Effector CD4-positive, alpha-beta T cell (primary cell): Measurements from ENCODE around the gene FOXJ3.
"Not testable (repeated sequence)": the region's sequence is repeated elsewhere in the genome, so short reads cannot be mapped to it uniquely, and the experiment has no call there.

Experiments
- DNase-seq: peaks from one replicate; pipeline ENCODE4 v3.0.0-alpha.2; 2020

FOXJ3 gene

GRCh38 chr1:42240966-42241755 lies 93.9 kb downstream of the FOXJ3 start:
- DNase-seq, result no peak

GRCh38 chr1:42239555-42239954 lies 95.5 kb downstream of the FOXJ3 start:
- DNase-seq, result no peak

- no peak for DNase-seq
These were observed 96.0 kb downstream of the FOXJ3 start for GRCh38 chr1:42239041-42239440.

GRCh38 chr1:42231253-42231652 lies 103.8 kb downstream of the FOXJ3 start:
- no peak for DNase-seq

GRCh38 chr1:42228938-42229337 lies 106.1 kb downstream of the FOXJ3 start:
- no peak for DNase-seq

- no peak for DNase-seq
These were observed 112.0 kb downstream of the FOXJ3 start for GRCh38 chr1:42223036-42223435.

GRCh38 chr1:42221952-42222606 lies 113.0 kb downstream of the FOXJ3 start:
- no peak for DNase-seq

- DNase-seq, result no peak
These were observed 113.6 kb downstream of the FOXJ3 start for GRCh38 chr1:42221456-42221855.

GRCh38 chr1:42219627-42220026 lies 115.4 kb downstream of the FOXJ3 start:
- no peak for DNase-seq

- no peak for DNase-seq
These were observed 120.6 kb downstream of the FOXJ3 start for GRCh38 chr1:42214447-42214871.

GRCh38 chr1:42211224-42211623 lies 123.8 kb downstream of the FOXJ3 start:
- DNase-seq, result no peak

- DNase-seq, result no peak
These were observed 124.5 kb downstream of the FOXJ3 start for GRCh38 chr1:42210421-42211133.

- no peak for DNase-seq
These were observed 125.3 kb downstream of the FOXJ3 start for GRCh38 chr1:42209526-42210251.

GRCh38 chr1:42206930-42207329 lies 128.1 kb downstream of the FOXJ3 start:
- DNase-seq, result not testable (repeated sequence)

GRCh38 chr1:42206164-42206563 lies 128.9 kb downstream of the FOXJ3 start:
- DNase-seq, result no peak

GRCh38 chr1:42201986-42202385 lies 133.0 kb downstream of the FOXJ3 start:
- no peak for DNase-seq

GRCh38 chr1:42198251-42198650 lies 136.8 kb downstream of the FOXJ3 start:
- DNase-seq, result no peak

- DNase-seq, result no peak
These were observed 139.2 kb downstream of the FOXJ3 start for GRCh38 chr1:42195841-42196240.

GRCh38 chr1:42192106-42192505 lies 142.9 kb downstream of the FOXJ3 start:
- DNase-seq, result no peak

- DNase-seq, result no peak
These were observed 143.7 kb downstream of the FOXJ3 start for GRCh38 chr1:42191319-42191718.

- no peak for DNase-seq
These were observed 144.8 kb downstream of the FOXJ3 start for GRCh38 chr1:42189931-42190853.

- no peak for DNase-seq
These were observed 148.9 kb downstream of the FOXJ3 start for GRCh38 chr1:42186152-42186551.
